OCI-LY7 (cell line): ENCODE results near the gene VAMP4. TPM values are rescaled to one million over a fixed set of nuclear protein-coding genes. Genes with fewer than 3 reads are reported as not detected.

Experiments
- BruUV-seq: library from RNA; stranded (reverse); fragments of 400-500 nt; replicated peaks from 2 replicates; lab custom pipeline; 2021; lab: Mats Ljungman, UMichigan
- CTCF ChIA-PET: fragments of 300-600 bp; sonication (Branson Sonifier 250); formaldehyde crosslinking; loops from one replicate; lab custom pipeline; 2022; ENCODE audit warnings: antibody characterized with exemption; ENCODE audit not compliant: unreplicated experiment; lab: Charles Lee
- POLR2A ChIA-PET: fragments of 300-600 bp; sonication (Branson Sonifier 250); formaldehyde crosslinking; loops from one replicate; lab custom pipeline; 2022; ENCODE audit warnings: antibody characterized with exemption; lab: Charles Lee
- DNase-seq: peaks from one replicate; pipeline ENCODE4 v3.0.0-alpha.2; 2015; ENCODE audit warnings: low spot score
- H2AFZ ChIP-seq: fragments of 200-600 bp; sonication (generic), shearing (Covaris generic); 2 replicates; pipeline ENCODE4 v1.6.1; 2014; ENCODE audit warnings: mild to moderate bottlenecking, antibody characterized with exemption, low read length, moderate library complexity
- H3K27ac ChIP-seq: fragments of 200-600 bp; sonication (generic); 2 replicates; pipeline ENCODE4 v1.5.1; 2014; ENCODE audit warnings: mixed run types, low read depth, mild to moderate bottlenecking, moderate library complexity, low read length, inconsistent platforms; ENCODE audit not compliant: poor library complexity, severe bottlenecking
- H3K36me3 ChIP-seq: fragments of 200-600 bp; sonication (generic); 2 replicates; pipeline ENCODE4 v1.6.1; 2014; ENCODE audit warnings: mild to moderate bottlenecking, antibody characterized with exemption, low read length, moderate library complexity, mixed read lengths; ENCODE audit not compliant: insufficient read depth
- H3K4me1 ChIP-seq: fragments of 200-600 bp; sonication (generic); 2 replicates; pipeline ENCODE4 v1.5.1; 2014; ENCODE audit warnings: mild to moderate bottlenecking, low read length; ENCODE audit not compliant: insufficient read depth, poor library complexity, severe bottlenecking
- H3K4me2 ChIP-seq: fragments of 200-600 bp; sonication (generic); 2 replicates; pipeline ENCODE4 v1.6.1; 2014; ENCODE audit warnings: mild to moderate bottlenecking, low read length
- H3K4me3 ChIP-seq: fragments of 200-600 bp; sonication (generic); 2 replicates; pipeline ENCODE4 v1.5.1; 2014; ENCODE audit warnings: mild to moderate bottlenecking, low read depth, low read length; ENCODE audit not compliant: poor library complexity, severe bottlenecking
- H3K79me2 ChIP-seq: fragments of 200-600 bp; sonication (generic); 2 replicates; pipeline ENCODE4 v1.6.1; 2016; ENCODE audit warnings: low read depth, mild to moderate bottlenecking, low read length, moderate library complexity, mixed read lengths; ENCODE audit not compliant: insufficient read depth
- H3K9me2 ChIP-seq: fragments of 200-600 bp; sonication (generic); 2 replicates; pipeline ENCODE4 v1.6.1; 2016; ENCODE audit warnings: mild to moderate bottlenecking, low read length, mixed read lengths; ENCODE audit not compliant: insufficient read depth
- H3K9me3 ChIP-seq: fragments of 200-600 bp; sonication (generic); 2 replicates; pipeline ENCODE4 v1.6.1; 2014; ENCODE audit warnings: mild to moderate bottlenecking, mixed run types, low read length, mixed read lengths
- H4K20me1 ChIP-seq: fragments of 200-600 bp; sonication (generic); 2 replicates; pipeline ENCODE4 v1.6.1; 2014; ENCODE audit warnings: mild to moderate bottlenecking, antibody characterized with exemption, low read length, moderate library complexity, mixed read lengths; ENCODE audit not compliant: insufficient read depth
- CTCF ChIP-seq: fragments of 200-600 bp; sonication (generic); conservative IDR thresholded peaks from 2 replicates; pipeline ENCODE4 v1.5.1; 2014; ENCODE audit warnings: mild to moderate bottlenecking, antibody characterized with exemption, low read length, moderate library complexity, mixed read lengths
- EZH2phosphoT487 ChIP-seq: fragments of 200-600 bp; sonication (generic); IDR thresholded peaks from 2 replicates; pipeline ENCODE4 v1.6.1; 2018; ENCODE audit warnings: low read depth, borderline replicate concordance, mild to moderate bottlenecking, mixed run types, antibody characterized with exemption, low read length, moderate library complexity, mixed read lengths
- intact Hi-C: fragments of 100-400 bp; cut with micrococcal nuclease; formaldehyde crosslinking; loops from one replicate; pipeline ENCODE4 v1.10.0; 2022; ENCODE audit not compliant: unreplicated experiment
- total RNA-seq, 2 experiments: library from RNA; depleted of rRNA in 1 of 2; stranded (reverse); fragments of >200 nt in 1 of 2; shearing (Covaris generic) in 1 of 2; gene quantifications; 2 replicates each; pipeline ENCODE4 v1.2.3, GENCODE V29; 2014 to 2022

VAMP4 gene
- total RNA-seq, 2 experiments from 2014 or later: 3.4 to 7.7 TPM

- Histone ChIP-seq H3K27ac (no peak overlapping the region), H3K4me1 (peaks cover 34% of the 10 kb centered on the region), H2AFZ (no peak overlapping the region), H3K36me3 (peaks cover 55% of the 10 kb centered on the region), H3K4me3 (peak overlapping the region; percentile 40), H3K9me2 (no peaks in the 10 kb centered on the region), H3K9me3 (no peaks in the 10 kb centered on the region), H3K4me2 (peak overlapping the region; percentile 50), H3K79me2 (peaks cover 38% of the 10 kb centered on the region), H4K20me1 (peaks cover 5% of the 10 kb centered on the region; the same call in 1 of the 2 replicates)
- ChIA-PET POLR2A (interaction anchor here (0.8 to 7.6 kb wide), 3 partner anchors 12 to 42 kb away, joined by 3 to 53 read pairs (median 6); partner anchors contain the start of gene VAMP4), CTCF (no interaction called here)
- BruUV-seq: no TSS peak
- intact Hi-C loops: loop anchor here (5.0 kb wide), 2 partner anchors 137 to 297 kb away; partner anchors contain the start of gene PRRC2C
- TF ChIP-seq EZH2phosphoT487: no peak
- no peak for TF ChIP-seq CTCF
- no peak for DNase-seq
Observed at GRCh38 chr1:171783816-171784530, 42.1 kb upstream of the VAMP4 start.

GRCh38 chr1:171781176-171781875, 39.5 kb upstream of the VAMP4 start, which contains the start of gene METTL13:
Gene METTL13, plus strand, starts transcription at chr1:171781660. Its CDS starts 308 bp downstream, at chr1:171781968.
- DNase-seq: peak; percentile 98
- Histone ChIP-seq H3K9me3 (no peaks in the 10 kb centered on the region), H3K4me1 (peaks cover 34% of the 10 kb centered on the region), H3K4me2 (peak within 1 kb of the TSS; percentile 74), H3K27ac (peak within 1 kb of the TSS; percentile 78), H4K20me1 (peaks cover 5% of the 10 kb centered on the region; the same call in 1 of the 2 replicates), H3K4me3 (peak within 1 kb of the TSS; percentile 93), H3K36me3 (peaks cover 28% of the 10 kb centered on the region), H3K9me2 (no peaks in the 10 kb centered on the region), H3K79me2 (peaks cover 38% of the 10 kb centered on the region), H2AFZ (peak within 1 kb of the TSS; percentile 74)
- POLR2A ChIA-PET: interaction anchor here (1.0 to 7.6 kb wide), 5 partner anchors 9 to 42 kb away, joined by 3 to 53 read pairs (median 5); partner anchors contain the start of gene VAMP4
- CTCF ChIA-PET: interaction anchor here (0.6 kb wide), 2 partner anchors 25 to 40 kb away, joined by 3 read pairs; no protein-coding TSS in a partner anchor
- intact Hi-C loops: loop anchor here (1.0 to 5.0 kb wide), 4 partner anchors 40 to 751 kb away; partner anchors contain the start of gene PRRC2C
- no peak for TF ChIP-seq CTCF
- TF ChIP-seq EZH2phosphoT487: no peak
- BruUV-seq: no TSS peak
